HepG2 (cell line): Measurements from ENCODE around the gene GTF3A. TPM values are rescaled to one million over a fixed set of nuclear protein-coding genes. Genes with fewer than 3 reads are reported as not detected.

Experiments used
- ELF3 ChIP-seq: IDR thresholded peaks from 2 replicates; pipeline ENCODE4 v1.6.1; 2016; ENCODE audit warnings: missing genetic modification reagents, missing compliant biosample characterization
- GPN1 ChIP-seq: sonication (generic); formaldehyde crosslinking; IDR thresholded peaks from 2 replicates; pipeline ENCODE4 v1.5.1; 2020; ENCODE audit warnings: missing genetic modification reagents, borderline replicate concordance
- GZF1 ChIP-seq: sonication (generic); formaldehyde crosslinking; IDR thresholded peaks from 2 replicates; pipeline ENCODE4 v1.5.1; 2020; ENCODE audit warnings: mild to moderate bottlenecking, missing genetic modification reagents
- HDAC6 ChIP-seq: fragments of 200-600 bp; sonication (generic); IDR thresholded peaks from 2 replicates; pipeline ENCODE4 v1.7.0; 2017; ENCODE audit warnings: mild to moderate bottlenecking, antibody characterized with exemption, low read length, low read depth
- HNF4A ChIP-seq: sonication (generic); formaldehyde crosslinking; IDR thresholded peaks from 2 replicates; pipeline ENCODE4 v1.4.0; 2020; ENCODE audit warnings: missing genetic modification reagents
- JUN ChIP-seq: sonication (generic); formaldehyde crosslinking; IDR thresholded peaks from 2 replicates; pipeline ENCODE4 v1.4.0; 2020; ENCODE audit warnings: mild to moderate bottlenecking, missing genetic modification reagents
- KDM1A ChIP-seq: IDR thresholded peaks from 2 replicates; pipeline ENCODE4 v1.6.1; 2016; ENCODE audit warnings: missing compliant biosample characterization
- KLF12 ChIP-seq: sonication (generic); formaldehyde crosslinking; IDR thresholded peaks from 2 replicates; pipeline ENCODE4 v1.4.0; 2020; ENCODE audit warnings: missing genetic modification reagents, borderline replicate concordance
- MEIS2 ChIP-seq: sonication (generic); formaldehyde crosslinking; IDR thresholded peaks from 2 replicates; pipeline ENCODE4 v1.9.0; 2021; ENCODE audit warnings: mild to moderate bottlenecking, missing genetic modification reagents
- NCOA5 ChIP-seq: sonication (generic); formaldehyde crosslinking; IDR thresholded peaks from 2 replicates; pipeline ENCODE4 v1.4.0; 2020; ENCODE audit warnings: missing genetic modification reagents
- NFKBIZ ChIP-seq: IDR thresholded peaks from 2 replicates; pipeline ENCODE4 v1.6.1; 2018; ENCODE audit warnings: missing genetic modification reagents, missing compliant biosample characterization
- ONECUT2 ChIP-seq: sonication (generic); formaldehyde crosslinking; IDR thresholded peaks from 2 replicates; pipeline ENCODE4 v1.4.0; 2020; ENCODE audit warnings: missing genetic modification reagents
- SAP130 ChIP-seq: IDR thresholded peaks from 2 replicates; pipeline ENCODE4 v1.6.1; 2016; ENCODE audit warnings: low read depth
- SOX6 ChIP-seq, 2 experiments: fragments of 450-650 bp in 1 of 2; sonication (generic) in 1 of 2; formaldehyde crosslinking in 1 of 2; IDR thresholded peaks; 2 replicates each; pipeline versions ENCODE4 v1.4.0 to v1.6.1; 2017 to 2020; ENCODE audit warnings: antibody characterized with exemption in 1 of 2, mild to moderate bottlenecking in 1 of 2, missing genetic modification reagents in 1 of 2
- SP5 ChIP-seq: IDR thresholded peaks from 2 replicates; pipeline ENCODE4 v1.6.1; 2016; ENCODE audit warnings: low read depth, borderline replicate concordance
- ZBTB42 ChIP-seq: sonication (generic); formaldehyde crosslinking; IDR thresholded peaks from 2 replicates; pipeline ENCODE4 v1.5.0; 2020; ENCODE audit warnings: mild to moderate bottlenecking, missing genetic modification reagents
- ZNF124 ChIP-seq: sonication (generic); formaldehyde crosslinking; IDR thresholded peaks from 2 replicates; pipeline ENCODE4 v1.4.0; 2020; ENCODE audit warnings: missing genetic modification reagents
- ZNF160 ChIP-seq: sonication (generic); formaldehyde crosslinking; IDR thresholded peaks from 2 replicates; pipeline ENCODE4 v1.8.0; 2022; ENCODE audit warnings: mild to moderate bottlenecking, inconsistent platforms, missing genetic modification reagents
- ZNF230 ChIP-seq: sonication (generic); formaldehyde crosslinking; IDR thresholded peaks from 2 replicates; pipeline ENCODE4 v1.4.0; 2020; ENCODE audit warnings: mild to moderate bottlenecking, missing genetic modification reagents
- ZNF501 ChIP-seq: sonication (generic); formaldehyde crosslinking; IDR thresholded peaks from 2 replicates; pipeline ENCODE4 v1.5.1; 2020; ENCODE audit warnings: mild to moderate bottlenecking, moderate library complexity, missing genetic modification reagents
- ZNF607 ChIP-seq: sonication (generic); formaldehyde crosslinking; IDR thresholded peaks from 2 replicates; pipeline ENCODE4 v1.5.1; 2020; ENCODE audit warnings: missing genetic modification reagents, mild to moderate bottlenecking, borderline replicate concordance
- ZNF672 ChIP-seq: sonication (generic); formaldehyde crosslinking; IDR thresholded peaks from 2 replicates; pipeline ENCODE4 v1.8.1; 2022; ENCODE audit warnings: missing genetic modification reagents
- ZNF749 ChIP-seq: sonication (generic); formaldehyde crosslinking; IDR thresholded peaks from 2 replicates; pipeline ENCODE4 v1.8.0; 2022; ENCODE audit warnings: mild to moderate bottlenecking, missing genetic modification reagents, moderate library complexity, borderline replicate concordance
- ZNF792 ChIP-seq: IDR thresholded peaks from 2 replicates; pipeline ENCODE4 v1.6.1; 2016
- ZSCAN31 ChIP-seq: sonication (generic); formaldehyde crosslinking; IDR thresholded peaks from 2 replicates; pipeline ENCODE4 v1.5.0; 2020; ENCODE audit warnings: low read depth, mild to moderate bottlenecking, missing genetic modification reagents
- polyA plus RNA-seq, 8 experiments: library from polyadenylated mRNA; depleted of rRNA in 3 of 8; stranded (reverse) in 7 of 8; unstranded in 1 of 8; fragments of >200 nt; fragmentation: Illumina TruSeq in 4 of 8; extraction: Trizol in 4 of 8; gene quantifications; 2 replicates each; pipeline versions ENCODE4 v1.2.1 to v1.2.3, GENCODE V29; 2011 to 2016; ENCODE audit warnings: low read depth in 4 of 8, missing spikeins in 1 of 8, mixed read lengths in 1 of 8; ENCODE audit not compliant: insufficient read depth in 1 of 8
- total RNA-seq, 5 experiments: library from RNA; depleted of rRNA; stranded (reverse); fragments of >200 nt; fragmentation: Illumina TruSeq; extraction: Trizol; gene quantifications; 2 replicates each; pipeline ENCODE4 v1.2.3, GENCODE V29; 2016; ENCODE audit warnings: low read depth in 1 of 5
- TF ChIP-seq, protein P1 (sequence below): IDR thresholded peaks from 2 replicates; pipeline ENCODE4 v1.6.1; 2018; ENCODE audit warnings: missing genetic modification reagents, mild to moderate bottlenecking, missing compliant biosample characterization
- TF ChIP-seq, protein P2 (sequence below): sonication (generic); formaldehyde crosslinking; IDR thresholded peaks from 2 replicates; pipeline ENCODE4 v1.5.0; 2020; ENCODE audit warnings: mild to moderate bottlenecking, missing genetic modification reagents, borderline replicate concordance
- TF ChIP-seq, protein P3 (sequence below): IDR thresholded peaks from 2 replicates; pipeline ENCODE4 v1.6.1; 2016; ENCODE audit warnings: missing compliant biosample characterization, missing genetic modification reagents, borderline replicate concordance

The GTF3A gene
- total and polyA plus RNA-seq, 2 of the 13 experiments (the other 11 are each of a cell fraction or from before 2014, with no cell fraction given) = 42.1 to 176 TPM

DNA sequence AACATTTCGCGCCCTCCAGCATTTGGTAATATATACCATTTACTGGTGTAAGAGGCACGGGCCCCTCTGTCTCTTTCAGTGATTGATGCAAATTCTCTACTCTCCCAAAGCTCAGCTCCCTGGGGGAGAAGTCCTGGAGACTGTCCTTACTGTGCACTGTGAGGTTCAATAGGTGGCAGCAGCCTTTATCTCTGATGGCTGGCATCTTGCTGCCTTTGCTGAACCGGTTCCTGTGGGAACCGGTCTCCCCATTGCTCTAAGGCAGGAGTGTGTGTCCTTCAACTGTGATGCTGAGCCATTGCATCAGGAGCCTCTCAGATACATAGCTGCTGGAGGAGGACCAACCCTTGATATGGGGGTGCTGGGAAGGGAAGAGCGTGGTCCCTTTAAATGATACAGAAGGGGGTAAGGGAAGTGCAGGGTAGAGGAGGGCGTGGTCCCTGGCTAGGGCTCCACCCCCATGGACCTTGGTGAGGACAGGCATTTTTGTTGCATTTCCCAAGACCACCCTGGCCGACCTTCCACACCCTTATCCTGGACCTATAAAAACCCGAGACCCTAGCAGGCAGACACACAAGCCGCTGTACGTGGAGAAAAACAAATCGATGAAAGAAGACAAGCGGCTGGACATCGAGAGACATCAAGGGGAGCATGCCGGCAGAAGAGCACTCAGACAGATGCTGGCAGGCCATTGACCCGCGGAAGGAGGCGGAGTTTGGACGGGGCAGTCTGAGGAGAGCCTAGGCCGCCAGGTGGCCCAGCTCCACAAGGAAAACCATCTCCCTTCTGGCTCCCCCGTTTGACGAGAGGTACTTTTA, 41.1 kb upstream of the GTF3A start (continued):
- TF ChIP-seq, protein P1, sequence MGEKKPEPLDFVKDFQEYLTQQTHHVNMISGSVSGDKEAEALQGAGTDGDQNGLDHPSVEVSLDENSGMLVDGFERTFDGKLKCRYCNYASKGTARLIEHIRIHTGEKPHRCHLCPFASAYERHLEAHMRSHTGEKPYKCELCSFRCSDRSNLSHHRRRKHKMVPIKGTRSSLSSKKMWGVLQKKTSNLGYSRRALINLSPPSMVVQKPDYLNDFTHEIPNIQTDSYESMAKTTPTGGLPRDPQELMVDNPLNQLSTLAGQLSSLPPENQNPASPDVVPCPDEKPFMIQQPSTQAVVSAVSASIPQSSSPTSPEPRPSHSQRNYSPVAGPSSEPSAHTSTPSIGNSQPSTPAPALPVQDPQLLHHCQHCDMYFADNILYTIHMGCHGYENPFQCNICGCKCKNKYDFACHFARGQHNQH (CRISPR knock-in tag) = 0 out of 2 replicates have a peak, but pooled peaks have one; percentile 38
- TF ChIP-seq MEIS2 (CRISPR knock-in tag) (no peak), SOX6 (IDR thresholded peaks at IDR 0.05) (no peak), SOX6 (CRISPR knock-in tag; IDR thresholded peaks at IDR 0.05) (peak; percentile 67), NFKBIZ (CRISPR knock-in tag) (no peak), GZF1 (CRISPR knock-in tag) (no peak), ONECUT2 (peak; percentile 79), SP5 (peak; percentile 40; the same call in 1 of the 2 replicates), JUN (CRISPR knock-in tag) (peak; percentile 42; the same call in 1 of the 2 replicates), ZNF749 (CRISPR knock-in tag) (0 out of 2 replicates have a peak, but pooled peaks have one; percentile 53), ZNF124 (CRISPR knock-in tag) (0 out of 2 replicates have a peak, but pooled peaks have one; percentile 57), HDAC6 (no peak), ZNF230 (0 out of 2 replicates have a peak, but pooled peaks have one; percentile 23), ZNF792 (CRISPR knock-in tag) (0 out of 2 replicates have a peak, but pooled peaks have one; percentile 33), HNF4A (CRISPR knock-in tag) (no peak), ELF3 (CRISPR knock-in tag) (peak; percentile 32; the same call in 1 of the 2 replicates), ZSCAN31 (CRISPR knock-in tag) (no peak), SAP130 (CRISPR knock-in tag) (peak; percentile 62), KDM1A (CRISPR knock-in tag) (peak; percentile 63; the same call in 1 of the 2 replicates), ZNF607 (CRISPR knock-in tag) (0 out of 2 replicates have a peak, but pooled peaks have one; percentile 12), NCOA5 (CRISPR knock-in tag) (no peak), KLF12 (no peak; the same call in 1 of the 2 replicates), ZNF160 (0 out of 2 replicates have a peak, but pooled peaks have one; percentile 29), ZNF672 (CRISPR knock-in tag) (no peak), GPN1 (CRISPR knock-in tag) (no peak), ZNF501 (CRISPR knock-in tag) (peak; percentile 50; the same call in 1 of the 2 replicates), ZBTB42 (CRISPR knock-in tag) (no peak)
- TF ChIP-seq, protein P2, sequence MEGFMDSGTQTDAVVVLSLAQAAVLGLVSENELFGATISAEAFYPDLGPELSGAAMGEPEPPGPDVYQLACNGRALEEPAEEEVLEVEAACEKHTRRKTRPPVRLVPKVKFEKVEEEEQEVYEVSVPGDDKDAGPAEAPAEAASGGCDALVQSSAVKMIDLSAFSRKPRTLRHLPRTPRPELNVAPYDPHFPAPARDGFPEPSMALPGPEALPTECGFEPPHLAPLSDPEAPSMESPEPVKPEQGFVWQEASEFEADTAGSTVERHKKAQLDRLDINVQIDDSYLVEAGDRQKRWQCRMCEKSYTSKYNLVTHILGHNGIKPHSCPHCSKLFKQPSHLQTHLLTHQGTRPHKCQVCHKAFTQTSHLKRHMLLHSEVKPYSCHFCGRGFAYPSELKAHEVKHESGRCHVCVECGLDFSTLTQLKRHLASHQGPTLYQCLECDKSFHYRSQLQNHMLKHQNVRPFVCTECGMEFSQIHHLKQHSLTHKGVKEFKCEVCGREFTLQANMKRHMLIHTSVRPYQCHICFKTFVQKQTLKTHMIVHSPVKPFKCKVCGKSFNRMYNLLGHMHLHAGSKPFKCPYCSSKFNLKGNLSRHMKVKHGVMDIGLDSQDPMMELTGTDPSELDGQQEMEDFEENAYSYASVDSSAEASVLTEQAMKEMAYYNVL (CRISPR knock-in tag) = peak; percentile 76; the same call in 1 of the 2 replicates
- TF ChIP-seq, protein P3, sequence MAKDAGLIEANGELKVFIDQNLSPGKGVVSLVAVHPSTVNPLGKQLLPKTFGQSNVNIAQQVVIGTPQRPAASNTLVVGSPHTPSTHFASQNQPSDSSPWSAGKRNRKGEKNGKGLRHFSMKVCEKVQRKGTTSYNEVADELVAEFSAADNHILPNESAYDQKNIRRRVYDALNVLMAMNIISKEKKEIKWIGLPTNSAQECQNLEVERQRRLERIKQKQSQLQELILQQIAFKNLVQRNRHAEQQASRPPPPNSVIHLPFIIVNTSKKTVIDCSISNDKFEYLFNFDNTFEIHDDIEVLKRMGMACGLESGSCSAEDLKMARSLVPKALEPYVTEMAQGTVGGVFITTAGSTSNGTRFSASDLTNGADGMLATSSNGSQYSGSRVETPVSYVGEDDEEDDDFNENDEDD (CRISPR knock-in tag) = peak; percentile 69; the same call in 1 of the 2 replicates
